ENCODE data around the gene IQSEC1.

Gene IQSEC1

GRCh38 chr3:12922881-12923431 is 150.3 kb downstream of the IQSEC1 start:
- no peak overlapping the region for H3K4me3 Mint-ChIP-seq
- H3K9me3 Mint-ChIP-seq (ENCODE audit: low read depth) = no peaks in the 10 kb centered on the region
- H3K27ac Mint-ChIP-seq = no peak overlapping the region
- H3K36me3 Mint-ChIP-seq = peaks cover 2% of the 10 kb centered on the region
- H3K4me1 Mint-ChIP-seq (ENCODE audit: low read depth) = peaks cover under 1% of the 10 kb centered on the region
- no peaks in the 10 kb centered on the region for H3K27me3 Mint-ChIP-seq

DNA sequence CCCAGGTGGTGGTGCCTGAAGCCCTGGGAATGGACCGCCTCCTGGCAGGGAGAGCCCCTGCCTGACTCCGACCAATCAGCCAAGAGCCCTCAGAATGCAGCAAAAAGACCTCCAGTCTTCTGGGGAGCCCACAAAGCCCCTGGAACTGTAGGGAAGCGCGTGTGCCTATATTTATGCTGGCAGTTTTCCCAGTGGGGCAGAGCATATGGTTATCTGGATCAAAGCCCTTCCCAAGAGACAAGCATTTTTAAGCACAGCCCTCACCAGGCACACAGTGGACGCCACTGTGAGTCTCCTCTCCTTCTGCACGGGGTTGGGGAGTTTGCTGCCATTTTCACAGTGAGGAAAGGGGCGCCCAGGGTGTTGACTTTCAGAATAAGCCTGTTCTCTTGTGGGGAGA is 150.9 kb downstream of the IQSEC1 start:
- no peaks in the 10 kb centered on the region for H3K27me3 Mint-ChIP-seq
- H3K4me1 Mint-ChIP-seq (ENCODE audit: low read depth) = peaks cover 6% of the 10 kb centered on the region
- H3K27ac Mint-ChIP-seq = no peak overlapping the region
- H3K36me3 Mint-ChIP-seq = peaks cover 2% of the 10 kb centered on the region
- H3K9me3 Mint-ChIP-seq (ENCODE audit: low read depth) = no peaks in the 10 kb centered on the region
- H3K4me3 Mint-ChIP-seq = no peak overlapping the region

DNA sequence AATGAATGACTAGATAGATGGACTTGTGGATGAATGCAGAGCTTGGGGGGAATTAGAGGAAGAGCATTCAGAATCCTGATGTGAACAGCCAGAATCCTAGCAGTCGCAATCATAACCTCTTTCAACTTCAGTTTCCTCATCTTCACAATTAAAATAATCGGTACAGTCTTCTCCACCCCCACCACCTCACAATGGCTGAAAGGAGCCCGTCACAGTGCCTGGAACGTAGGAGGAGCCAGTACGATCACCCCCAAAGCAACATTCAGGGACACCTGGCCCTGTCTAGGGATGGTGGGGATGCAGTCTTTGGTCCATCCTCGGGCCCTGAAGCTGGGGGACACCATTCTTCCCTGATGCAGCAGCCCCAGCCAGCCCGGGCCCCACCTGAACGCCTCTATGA is 151.5 kb downstream of the IQSEC1 start:
- Mint-ChIP-seq H3K9me3 (ENCODE audit: low read depth) (no peaks in the 10 kb centered on the region), H3K27ac (no peak overlapping the region), H3K4me1 (ENCODE audit: low read depth) (peaks cover 12% of the 10 kb centered on the region), H3K36me3 (peaks cover 2% of the 10 kb centered on the region), H3K27me3 (no peaks in the 10 kb centered on the region), H3K4me3 (no peak overlapping the region)

- H3K9me3 Mint-ChIP-seq (ENCODE audit: low read depth) = no peaks in the 10 kb centered on the region
These were observed 152.3 kb downstream of the IQSEC1 start for GRCh38 chr3:12920967-12921366.

DNA sequence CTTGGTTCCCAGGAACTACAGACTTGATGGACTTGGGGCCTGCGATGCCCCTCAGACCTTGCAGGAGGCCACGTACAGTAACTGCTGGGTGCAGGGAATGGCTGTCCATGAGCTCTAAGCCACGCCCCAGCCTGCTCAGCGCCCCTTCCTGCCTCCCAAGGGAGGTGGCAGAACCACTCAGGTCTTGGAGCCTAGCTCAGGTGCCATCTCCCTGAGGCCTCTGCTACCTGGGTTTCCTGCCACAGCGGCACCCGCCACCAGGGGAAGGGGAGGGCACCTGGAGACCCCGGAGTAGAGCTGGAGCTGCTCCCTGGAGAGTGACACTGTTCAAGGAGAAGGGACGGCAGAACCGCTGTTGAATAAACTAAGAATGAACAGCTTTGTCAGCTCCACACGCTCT is 154.0 kb downstream of the IQSEC1 start:
- Mint-ChIP-seq H3K27me3 (no peaks in the 10 kb centered on the region), H3K36me3 (peaks cover 2% of the 10 kb centered on the region), H3K4me1 (ENCODE audit: low read depth) (peaks cover 25% of the 10 kb centered on the region), H3K9me3 (ENCODE audit: low read depth) (no peaks in the 10 kb centered on the region), H3K27ac (no peak overlapping the region), H3K4me3 (no peak overlapping the region)

More at GRCh38 chr3:12920967-12921366, 152.3 kb downstream of the IQSEC1 start:
- peaks cover 2% of the 10 kb centered on the region for H3K36me3 Mint-ChIP-seq
- H3K4me3 Mint-ChIP-seq = no peak overlapping the region
- H3K4me1 Mint-ChIP-seq (ENCODE audit: low read depth) = peaks cover 20% of the 10 kb centered on the region
- no peak overlapping the region for H3K27ac Mint-ChIP-seq
- H3K27me3 Mint-ChIP-seq = no peaks in the 10 kb centered on the region

DNA sequence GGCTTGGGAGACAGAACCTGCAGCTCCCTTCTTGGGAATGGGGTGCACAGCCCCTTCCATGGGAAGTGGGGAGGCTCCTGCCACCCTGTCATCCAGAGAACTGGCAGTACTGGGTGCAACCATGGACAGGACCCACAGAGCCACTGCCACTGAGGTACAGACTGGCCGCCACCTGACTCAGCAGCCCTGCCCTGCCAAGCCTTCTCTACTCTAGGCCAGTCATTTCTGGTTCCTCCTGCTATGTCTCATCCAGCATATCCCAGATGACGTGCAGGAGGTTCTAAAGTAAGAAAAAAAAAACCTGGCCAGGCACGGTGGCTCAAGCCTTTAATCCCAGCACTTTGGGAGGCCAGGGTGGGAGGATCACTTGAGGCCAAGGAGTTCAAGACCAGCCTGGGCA is 155.0 kb downstream of the IQSEC1 start:
- Mint-ChIP-seq H3K4me3 (no peak overlapping the region), H3K27me3 (no peaks in the 10 kb centered on the region), H3K9me3 (ENCODE audit: low read depth) (no peaks in the 10 kb centered on the region), H3K27ac (no peak overlapping the region), H3K4me1 (ENCODE audit: low read depth) (peaks cover 25% of the 10 kb centered on the region), H3K36me3 (peaks cover 2% of the 10 kb centered on the region)

- no peaks in the 10 kb centered on the region for H3K36me3 Mint-ChIP-seq
- H3K27ac Mint-ChIP-seq = peak overlapping the region; percentile 28
- H3K9me3 Mint-ChIP-seq (ENCODE audit: low read depth) = no peaks in the 10 kb centered on the region
- peaks cover 25% of the 10 kb centered on the region for H3K4me1 Mint-ChIP-seq (ENCODE audit: low read depth)
- peak overlapping the region; percentile 20 for H3K4me3 Mint-ChIP-seq
- no peaks in the 10 kb centered on the region for H3K27me3 Mint-ChIP-seq
These were observed 157.1 kb downstream of the IQSEC1 start for GRCh38 chr3:12916159-12916558.

DNA sequence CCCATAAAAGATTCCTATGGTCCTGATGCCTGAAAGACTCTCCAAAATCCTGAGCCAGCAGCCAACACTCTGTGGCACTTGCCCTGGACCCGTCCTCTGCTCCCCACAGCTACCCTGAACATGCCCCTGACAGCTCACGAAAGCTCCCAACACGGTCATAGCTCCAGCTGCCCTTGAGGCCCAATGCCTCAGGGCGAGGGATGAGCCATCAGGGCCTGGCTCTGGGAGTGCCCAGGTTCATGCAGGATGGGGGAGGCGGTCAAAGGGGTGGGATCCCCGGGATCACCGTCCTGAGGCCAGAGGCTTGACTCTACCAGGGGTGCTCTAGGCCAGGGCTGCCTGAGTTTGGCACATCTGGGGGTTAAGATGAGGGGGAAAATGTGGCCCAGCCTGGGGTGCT is 159.1 kb downstream of the IQSEC1 start:
- no peaks in the 10 kb centered on the region for H3K9me3 Mint-ChIP-seq (ENCODE audit: low read depth)
- H3K36me3 Mint-ChIP-seq = no peaks in the 10 kb centered on the region
- no peaks in the 10 kb centered on the region for H3K27me3 Mint-ChIP-seq
- H3K4me3 Mint-ChIP-seq = no peak overlapping the region
- H3K4me1 Mint-ChIP-seq (ENCODE audit: low read depth) = peaks cover 25% of the 10 kb centered on the region
- no peak overlapping the region for H3K27ac Mint-ChIP-seq

- no peaks in the 10 kb centered on the region for H3K9me3 Mint-ChIP-seq (ENCODE audit: low read depth)
- no peak overlapping the region for H3K4me3 Mint-ChIP-seq
- H3K4me1 Mint-ChIP-seq (ENCODE audit: low read depth) = peaks cover 15% of the 10 kb centered on the region
- no peak overlapping the region for H3K27ac Mint-ChIP-seq
- H3K27me3 Mint-ChIP-seq = no peaks in the 10 kb centered on the region
- H3K36me3 Mint-ChIP-seq = no peaks in the 10 kb centered on the region
These were observed 161.3 kb downstream of the IQSEC1 start for GRCh38 chr3:12911881-12912415.

DNA sequence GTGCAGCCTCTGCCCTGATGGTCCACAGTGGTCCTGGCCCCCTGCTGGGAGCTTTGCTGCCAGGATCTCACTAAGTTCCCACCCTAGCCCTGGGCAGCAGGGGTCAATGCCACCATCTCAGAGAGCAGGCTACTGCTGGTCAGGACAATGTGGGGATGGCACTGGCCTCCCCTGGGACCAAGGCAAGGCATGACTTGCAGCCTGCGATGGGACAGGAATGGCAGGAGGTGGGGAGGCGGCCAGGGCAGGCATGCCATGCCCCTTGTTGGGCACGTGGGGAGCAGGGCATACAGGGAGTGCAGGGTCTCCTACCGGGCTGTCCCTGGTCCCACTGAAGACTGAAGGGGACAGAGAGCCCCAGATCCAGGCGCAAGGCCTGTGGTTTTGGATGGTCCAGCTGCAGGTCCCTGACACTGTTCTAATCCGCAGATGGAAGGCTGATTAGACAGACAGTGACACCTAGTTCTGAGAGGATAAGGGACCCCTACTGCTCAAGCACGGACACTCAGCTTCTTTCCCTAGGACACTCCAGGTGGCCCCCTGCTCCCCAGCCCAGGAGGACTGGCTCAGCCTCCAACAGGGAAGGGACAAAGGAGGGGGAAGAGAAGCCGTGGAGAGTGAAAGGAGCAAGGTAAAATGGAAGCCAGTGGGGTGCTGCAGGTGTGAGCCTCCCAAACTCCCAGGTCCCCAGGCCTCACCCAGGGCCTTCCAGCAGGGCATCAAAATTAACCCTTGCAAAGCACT is 162.7 kb downstream of the IQSEC1 start:
- H3K9me3 Mint-ChIP-seq (ENCODE audit: low read depth) = no peaks in the 10 kb centered on the region
- H3K27ac Mint-ChIP-seq = no peak overlapping the region
- no peaks in the 10 kb centered on the region for H3K36me3 Mint-ChIP-seq
- no peaks in the 10 kb centered on the region for H3K27me3 Mint-ChIP-seq
- H3K4me3 Mint-ChIP-seq = no peak overlapping the region
- peaks cover 1% of the 10 kb centered on the region for H3K4me1 Mint-ChIP-seq (ENCODE audit: low read depth)

DNA sequence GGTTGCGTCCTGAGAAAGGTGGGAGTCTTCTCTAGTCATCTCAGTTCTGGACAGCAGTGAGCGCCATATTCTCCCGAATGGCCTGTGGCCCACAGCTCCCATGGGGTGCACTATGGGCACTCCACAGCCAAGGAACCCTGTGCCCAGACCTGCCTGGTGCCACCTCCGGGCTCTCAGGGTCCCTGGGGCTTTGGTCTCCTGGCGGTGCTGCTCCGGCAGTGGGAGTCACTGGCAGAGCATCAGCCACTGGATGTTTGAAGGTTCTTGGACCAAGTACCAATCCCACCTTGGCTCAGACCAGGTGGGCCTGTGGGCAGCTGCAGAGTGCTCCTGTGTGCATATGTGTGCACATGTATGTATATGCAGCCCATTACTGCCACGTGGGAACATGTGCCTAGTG is 163.5 kb downstream of the IQSEC1 start:
- H3K36me3 Mint-ChIP-seq = no peaks in the 10 kb centered on the region
- no peaks in the 10 kb centered on the region for H3K27me3 Mint-ChIP-seq
- H3K27ac Mint-ChIP-seq = no peak overlapping the region

GRCh38 chr3:12908859-12909258 is 164.4 kb downstream of the IQSEC1 start:
- Mint-ChIP-seq H3K4me1 (ENCODE audit: low read depth) (no peaks in the 10 kb centered on the region), H3K27ac (no peak overlapping the region), H3K27me3 (no peaks in the 10 kb centered on the region), H3K9me3 (ENCODE audit: low read depth) (no peaks in the 10 kb centered on the region), H3K36me3 (no peaks in the 10 kb centered on the region), H3K4me3 (no peak overlapping the region)

More for the DNA sequence above, 163.5 kb downstream of the IQSEC1 start:
- no peaks in the 10 kb centered on the region for H3K4me1 Mint-ChIP-seq (ENCODE audit: low read depth)
- no peaks in the 10 kb centered on the region for H3K9me3 Mint-ChIP-seq (ENCODE audit: low read depth)
- H3K4me3 Mint-ChIP-seq = no peak overlapping the region

DNA sequence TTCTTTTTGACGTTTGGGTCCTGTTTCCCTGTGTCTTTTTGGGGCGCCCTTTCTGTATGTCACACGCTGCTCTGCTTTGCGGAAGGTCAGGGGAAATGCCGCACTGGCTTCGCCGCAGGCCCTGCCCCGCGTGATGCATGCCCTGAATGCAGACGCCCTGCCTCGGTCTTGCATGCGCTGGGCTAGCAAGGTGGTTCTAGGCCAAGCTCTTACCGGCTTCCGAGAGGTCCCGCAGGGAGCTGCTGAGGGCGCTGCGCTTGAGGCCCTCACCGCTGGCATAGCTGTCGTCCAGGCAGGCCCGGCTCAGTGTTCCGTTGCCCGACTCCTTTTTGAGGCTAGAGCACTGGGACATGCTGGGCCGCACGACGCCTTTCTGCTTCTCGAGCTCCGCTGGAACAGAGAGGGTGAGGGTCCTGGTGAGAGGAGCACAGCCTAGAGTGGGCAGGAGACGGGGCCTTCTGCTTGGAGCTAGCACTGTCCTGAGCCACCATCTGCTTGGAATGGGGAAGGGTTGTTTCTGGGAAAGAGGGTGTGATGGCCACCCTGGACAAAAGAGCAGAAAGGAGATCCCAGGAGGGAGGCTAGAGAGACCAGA is 165.0 kb downstream of the IQSEC1 start:
- H3K9me3 Mint-ChIP-seq (ENCODE audit: low read depth) = no peaks in the 10 kb centered on the region
- H3K27ac Mint-ChIP-seq = no peak overlapping the region
- no peaks in the 10 kb centered on the region for H3K4me1 Mint-ChIP-seq (ENCODE audit: low read depth)
- H3K27me3 Mint-ChIP-seq = no peaks in the 10 kb centered on the region
- H3K36me3 Mint-ChIP-seq = no peaks in the 10 kb centered on the region
- H3K4me3 Mint-ChIP-seq = no peak overlapping the region

- Mint-ChIP-seq H3K4me1 (ENCODE audit: low read depth) (no peaks in the 10 kb centered on the region), H3K27ac (no peak overlapping the region), H3K27me3 (no peaks in the 10 kb centered on the region), H3K36me3 (no peaks in the 10 kb centered on the region), H3K9me3 (ENCODE audit: low read depth) (no peaks in the 10 kb centered on the region), H3K4me3 (no peak overlapping the region)
These were observed 165.5 kb downstream of the IQSEC1 start for GRCh38 chr3:12907729-12908128.

- H3K27me3 Mint-ChIP-seq = no peaks in the 10 kb centered on the region
- H3K4me1 Mint-ChIP-seq (ENCODE audit: low read depth) = no peaks in the 10 kb centered on the region
- no peak overlapping the region for H3K27ac Mint-ChIP-seq
- H3K36me3 Mint-ChIP-seq = no peaks in the 10 kb centered on the region
- H3K4me3 Mint-ChIP-seq = no peak overlapping the region
- H3K9me3 Mint-ChIP-seq (ENCODE audit: low read depth) = no peaks in the 10 kb centered on the region
These were observed 165.9 kb downstream of the IQSEC1 start for GRCh38 chr3:12907296-12907695.

All from activated naive CD8-positive, alpha-beta T cell (primary cell).